Measurements from ENCODE around the gene C18orf54. TPM values are rescaled to one million over a fixed set of nuclear protein-coding genes. Genes with fewer than 3 reads are reported as not detected.
"Not testable (repeated sequence)": the region's sequence is repeated elsewhere in the genome, so short reads cannot be mapped to it uniquely, and the experiment has no call there.

The C18orf54 gene
- total RNA-seq, 4 donors from 2014 or later = 0.37 to 5.1 (median 1.9) TPM

DNA sequence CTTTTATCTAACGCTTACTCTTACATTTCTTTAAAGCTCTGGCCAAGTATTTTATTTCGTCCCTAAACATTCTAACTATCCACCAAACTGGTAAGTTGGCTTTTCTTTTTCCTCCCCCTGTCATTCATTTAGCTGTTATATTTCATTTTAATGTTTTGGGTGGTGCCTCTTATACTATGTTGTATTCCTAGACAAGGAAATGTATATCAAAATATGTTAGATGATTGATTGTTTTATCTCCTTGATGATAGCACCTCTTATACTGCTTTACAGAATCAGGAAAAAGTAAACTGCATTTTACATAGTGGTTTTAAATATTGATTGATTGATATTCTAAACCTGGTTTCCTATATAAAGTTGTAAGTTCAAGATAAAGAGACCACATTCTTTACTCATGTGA lies 23.9 kb downstream of the C18orf54 start:
- intact Hi-C loops (cut with DNase I; ENCODE audit: low total_unique reads) (no loop called here), in situ Hi-C loops (cut with MboI; ENCODE audit: low pct_ligation_motif_present in 1 of 4, low pct_unique_long_range_greater_than_20kb in 1 of 4, low sequenced_read_pairs in 3 of 4) (no loop called here)
- 71 to 73% methylated on average over 2 of the region's 2 CpGs for WGBS, 2 donors (ENCODE audit: low coverage in 1 of 2)
- Histone ChIP-seq H3K27ac (peak overlapping the region in 1 of 4 donors; percentile 6), H3K9me3 (no peaks in the 10 kb centered on the region), H3K4me1 (peaks cover 0 to 21% (median 0%) of the 10 kb centered on the region in 4 donors), H3K27me3 (no peaks in the 10 kb centered on the region), H3K36me3 (no peaks in the 10 kb centered on the region), H3K4me3 (no peak overlapping the region)
- TF ChIP-seq POLR2A (IDR thresholded peaks at IDR 0.05) (no peak), EP300 (IDR thresholded peaks at IDR 0.05; ENCODE audit: low read depth) (no peak), POLR2AphosphoS5 (IDR thresholded peaks at IDR 0.05) (no peak)
- TF ChIP-seq, protein P1, sequence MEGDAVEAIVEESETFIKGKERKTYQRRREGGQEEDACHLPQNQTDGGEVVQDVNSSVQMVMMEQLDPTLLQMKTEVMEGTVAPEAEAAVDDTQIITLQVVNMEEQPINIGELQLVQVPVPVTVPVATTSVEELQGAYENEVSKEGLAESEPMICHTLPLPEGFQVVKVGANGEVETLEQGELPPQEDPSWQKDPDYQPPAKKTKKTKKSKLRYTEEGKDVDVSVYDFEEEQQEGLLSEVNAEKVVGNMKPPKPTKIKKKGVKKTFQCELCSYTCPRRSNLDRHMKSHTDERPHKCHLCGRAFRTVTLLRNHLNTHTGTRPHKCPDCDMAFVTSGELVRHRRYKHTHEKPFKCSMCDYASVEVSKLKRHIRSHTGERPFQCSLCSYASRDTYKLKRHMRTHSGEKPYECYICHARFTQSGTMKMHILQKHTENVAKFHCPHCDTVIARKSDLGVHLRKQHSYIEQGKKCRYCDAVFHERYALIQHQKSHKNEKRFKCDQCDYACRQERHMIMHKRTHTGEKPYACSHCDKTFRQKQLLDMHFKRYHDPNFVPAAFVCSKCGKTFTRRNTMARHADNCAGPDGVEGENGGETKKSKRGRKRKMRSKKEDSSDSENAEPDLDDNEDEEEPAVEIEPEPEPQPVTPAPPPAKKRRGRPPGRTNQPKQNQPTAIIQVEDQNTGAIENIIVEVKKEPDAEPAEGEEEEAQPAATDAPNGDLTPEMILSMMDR (IDR thresholded peaks at IDR 0.05) = no peak
- DNase-seq = no peak

DNA sequence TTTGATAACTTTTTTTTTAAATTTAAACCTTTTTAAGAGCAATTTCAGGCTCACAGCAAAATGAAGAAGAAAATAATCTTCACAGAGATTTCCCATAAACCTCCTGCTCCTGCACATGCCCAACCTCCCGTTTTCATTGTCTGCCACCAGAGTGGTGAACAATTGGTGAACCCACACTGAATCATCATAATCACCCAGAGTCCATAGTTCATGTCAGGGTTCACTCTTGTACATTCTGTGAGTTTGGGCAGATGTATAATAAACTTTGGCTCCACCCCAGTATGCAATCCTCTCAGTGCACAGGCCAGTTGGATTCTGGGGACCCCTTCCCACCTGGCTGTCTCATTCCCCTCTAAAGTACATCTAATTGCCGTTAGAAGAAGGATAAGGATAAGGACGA lies 24.4 kb downstream of the C18orf54 start:
- no peak for DNase-seq
- H3K27ac ChIP-seq = peak overlapping the region in 1 of 4 donors; percentile 6
- peaks cover 0 to 21% (median 0%) of the 10 kb centered on the region in 4 donors for H3K4me1 ChIP-seq
- H3K36me3 ChIP-seq = no peaks in the 10 kb centered on the region
- TF ChIP-seq POLR2AphosphoS5 (IDR thresholded peaks at IDR 0.05) (no peak), EP300 (IDR thresholded peaks at IDR 0.05; ENCODE audit: low read depth) (no peak), POLR2A (IDR thresholded peaks at IDR 0.05) (no peak)
- TF ChIP-seq, protein P1 (IDR thresholded peaks at IDR 0.05) = no peak
- 86 to 91% methylated on average over 3 of the region's 3 CpGs for WGBS, 2 donors (ENCODE audit: low coverage in 1 of 2)
- in situ Hi-C loops (cut with MboI; ENCODE audit: low pct_ligation_motif_present in 1 of 4, low pct_unique_long_range_greater_than_20kb in 1 of 4, low sequenced_read_pairs in 3 of 4) (no loop called here), intact Hi-C loops (cut with DNase I; ENCODE audit: low total_unique reads) (no loop called here)
- no peaks in the 10 kb centered on the region for H3K27me3 ChIP-seq
- no peak overlapping the region for H3K4me3 ChIP-seq
- no peaks in the 10 kb centered on the region for H3K9me3 ChIP-seq

DNA sequence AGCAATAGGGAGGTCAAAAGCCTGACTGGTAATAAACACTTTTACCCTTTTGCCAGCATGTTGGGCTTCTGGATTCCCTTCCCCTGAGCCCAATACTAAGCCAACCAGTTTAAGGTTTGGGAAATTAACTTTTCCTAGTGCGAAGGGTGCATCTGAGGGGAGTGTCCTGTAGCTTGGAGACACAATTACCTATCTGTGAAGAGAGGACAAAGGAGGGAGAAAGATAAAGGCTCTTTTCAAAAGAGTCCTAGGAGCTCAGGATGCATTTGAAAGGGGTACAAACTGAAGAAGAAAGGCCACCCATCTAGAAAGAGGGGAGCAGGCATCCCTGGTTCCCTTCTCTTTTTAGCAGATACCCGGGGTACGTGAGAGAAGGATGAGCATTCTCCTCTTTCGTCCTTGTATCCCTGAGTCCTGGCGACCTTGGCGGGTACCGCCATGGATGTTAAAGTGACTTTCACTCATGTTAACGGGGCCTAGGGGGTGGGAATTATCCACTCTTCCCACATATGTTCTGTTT lies 25.1 kb downstream of the C18orf54 start:
- Histone ChIP-seq H3K4me1 (peaks cover 0 to 21% (median 0%) of the 10 kb centered on the region in 4 donors), H3K27me3 (no peaks in the 10 kb centered on the region), H3K36me3 (no peaks in the 10 kb centered on the region), H3K9me3 (no peaks in the 10 kb centered on the region), H3K27ac (no peak overlapping the region), H3K4me3 (no peak overlapping the region)
- intact Hi-C loops (cut with DNase I; ENCODE audit: low total_unique reads) (no loop called here), in situ Hi-C loops (cut with MboI; ENCODE audit: low pct_ligation_motif_present in 1 of 4, low pct_unique_long_range_greater_than_20kb in 1 of 4, low sequenced_read_pairs in 3 of 4) (no loop called here)
- WGBS, 2 donors (ENCODE audit: low coverage in 1 of 2) = 87 to 96% methylated on average over 7 to 8 of the region's 8 CpGs
- TF ChIP-seq POLR2A (IDR thresholded peaks at IDR 0.05) (no peak), EP300 (IDR thresholded peaks at IDR 0.05; ENCODE audit: low read depth) (no peak), POLR2AphosphoS5 (IDR thresholded peaks at IDR 0.05) (no peak)
- TF ChIP-seq, protein P1 (IDR thresholded peaks at IDR 0.05) = no peak
- DNase-seq = no peak

DNA sequence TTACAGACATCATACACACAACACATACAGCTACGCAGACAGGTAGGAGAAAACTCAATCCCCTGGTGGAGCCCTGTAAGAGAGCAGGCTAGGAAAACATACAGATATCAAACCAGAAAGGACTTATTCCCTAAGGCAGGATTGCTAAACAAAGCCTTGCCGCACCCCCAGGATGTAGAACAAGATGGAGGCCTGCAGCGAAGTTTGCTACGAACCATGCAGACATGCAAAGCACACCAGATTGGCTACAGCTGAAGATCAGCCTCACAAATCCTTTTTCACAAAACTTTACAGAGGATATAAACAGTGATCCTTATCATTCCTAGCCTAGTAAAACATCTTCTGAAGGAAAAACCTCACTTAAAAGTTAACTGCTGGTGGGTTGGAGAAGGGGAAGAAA lies 28.3 kb downstream of the C18orf54 start:
- Histone ChIP-seq H3K36me3 (no peaks in the 10 kb centered on the region), H3K4me3 (no peak overlapping the region), H3K27me3 (no peaks in the 10 kb centered on the region), H3K4me1 (peaks cover 0 to 28% (median 0%) of the 10 kb centered on the region in 4 donors), H3K27ac (no peak overlapping the region), H3K9me3 (no peaks in the 10 kb centered on the region)
- in situ Hi-C loops (cut with MboI; ENCODE audit: low pct_ligation_motif_present in 1 of 4, low pct_unique_long_range_greater_than_20kb in 1 of 4, low sequenced_read_pairs in 3 of 4) (no loop called here), intact Hi-C loops (cut with DNase I; ENCODE audit: low total_unique reads) (no loop called here)
- TF ChIP-seq, protein P1 (IDR thresholded peaks at IDR 0.05) = no peak
- no peak for TF ChIP-seq EP300 (IDR thresholded peaks at IDR 0.05; ENCODE audit: low read depth)
- no peak for TF ChIP-seq POLR2A (IDR thresholded peaks at IDR 0.05)
- 79 to 96% methylated on average over 4 of the region's 4 CpGs for WGBS, 2 donors (ENCODE audit: low coverage in 1 of 2)
- DNase-seq = no peak

DNA sequence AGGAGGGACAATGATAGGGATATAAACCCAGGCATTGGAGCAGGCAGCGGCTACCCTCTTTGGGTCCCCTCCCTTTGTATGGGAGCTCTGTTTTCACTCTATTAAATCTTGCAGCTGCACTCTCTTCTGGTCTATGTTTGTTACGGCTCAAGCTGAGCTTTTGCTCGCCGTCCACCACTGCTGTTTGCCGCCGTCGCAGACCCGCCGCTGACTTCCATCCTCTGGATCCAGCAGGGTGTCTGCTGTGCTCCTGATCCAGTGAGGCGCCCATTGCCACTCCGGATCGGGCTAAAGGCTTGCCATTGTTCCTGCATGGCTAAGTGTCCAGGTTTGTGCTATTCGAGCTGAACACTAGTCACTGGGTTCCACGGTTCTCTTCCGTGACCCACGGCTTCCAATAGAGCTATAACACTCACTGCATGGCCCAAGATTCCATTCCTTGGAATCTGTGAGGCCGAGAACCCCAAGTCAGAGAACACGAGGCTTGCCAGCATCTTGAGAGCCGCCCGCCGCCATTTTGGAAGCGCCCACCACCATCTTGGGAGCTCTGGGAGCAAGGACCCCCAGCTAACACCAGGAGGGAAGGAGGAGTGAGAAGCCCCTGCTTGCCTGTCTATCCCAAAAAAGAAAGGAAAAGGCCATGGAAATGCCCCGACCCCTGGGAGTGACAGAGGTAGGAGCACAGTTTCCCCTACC lies 29.2 kb downstream of the C18orf54 start:
- H3K36me3 ChIP-seq; H3K27ac ChIP-seq; H3K4me3 ChIP-seq; H3K9me3 ChIP-seq; intact Hi-C loops (cut with DNase I; ENCODE audit: low total_unique reads); H3K27me3 ChIP-seq; DNase-seq; in situ Hi-C loops (cut with MboI; ENCODE audit: low pct_ligation_motif_present in 1 of 4, low pct_unique_long_range_greater_than_20kb in 1 of 4, low sequenced_read_pairs in 3 of 4): not testable (repeated sequence)
- WGBS, 2 donors (ENCODE audit: low coverage in 1 of 2) = 96 to 97% methylated on average over 5 to 23 of the region's 23 CpGs
- H3K4me1 ChIP-seq = peaks cover 0 to 19% (median 0%) of the 10 kb centered on the region in 4 donors
